Measurements from ENCODE around the gene ACSS1. TPM values are rescaled to one million over a fixed set of nuclear protein-coding genes. Genes with fewer than 3 reads are reported as not detected.
A peak's percentile ranks its signal among the peaks of the same experiment; 100 is the strongest.

Gene ACSS1
- total RNA-seq, 1 donor from 2014 or later, result not detected

GRCh38 chr20:25078662-25079061 lies 20.7 kb upstream of the ACSS1 start:
- Histone ChIP-seq H3K27me3 (peaks cover 100% of the 10 kb centered on the region), H3K9me3 (ENCODE audit: low read depth) (no peaks in the 10 kb centered on the region), H4K20me1 (ENCODE audit: low read depth) (peaks cover 49% of the 10 kb centered on the region), H3K9ac (no peak overlapping the region), H3K4me1 (peaks cover 5% of the 10 kb centered on the region), H3K4me3 (no peak overlapping the region), H3K36me3 (no peaks in the 10 kb centered on the region), H3K79me2 (ENCODE audit: low read depth) (no peaks in the 10 kb centered on the region), H2AFZ (replicated peaks) (no peak overlapping the region), H3F3A (ENCODE audit: low read depth) (peaks cover 14% of the 10 kb centered on the region), H3K4me2 (no peak overlapping the region), H3K27ac (no peak overlapping the region)
- Mint-ChIP-seq H3K9me3 (peaks cover 5% of the 10 kb centered on the region), H3K4me1 (peaks cover 8% of the 10 kb centered on the region), H3K4me3 (no peak overlapping the region), H3K36me3 (no peaks in the 10 kb centered on the region), H3K27ac (no peak overlapping the region), H3K27me3 (ENCODE audit: insufficient read depth, low read depth) (peaks cover 59% of the 10 kb centered on the region)
- TF ChIP-seq EZH2phosphoT487 (IDR thresholded peaks at IDR 0.05) (no peak), CTCF (IDR thresholded peaks at IDR 0.05) (no peak), EZH2 (IDR thresholded peaks at IDR 0.05) (no peak)
- no peak for DNase-seq (ENCODE audit: low spot score)

- H3K4me2 ChIP-seq, result peak overlapping the region; percentile 46
- H4K20me1 ChIP-seq (ENCODE audit: low read depth), result peaks cover 40% of the 10 kb centered on the region
- no peak overlapping the region for H3K27ac Mint-ChIP-seq
- no peaks in the 10 kb centered on the region for H3K36me3 ChIP-seq
- H3K27ac ChIP-seq, result no peak overlapping the region
- peaks cover 5% of the 10 kb centered on the region for H3K4me1 ChIP-seq
- peaks cover 4% of the 10 kb centered on the region for H3F3A ChIP-seq (ENCODE audit: low read depth)
- peaks cover 5% of the 10 kb centered on the region for H3K9me3 Mint-ChIP-seq
- H3K4me1 Mint-ChIP-seq, result peaks cover 5% of the 10 kb centered on the region
- H3K27me3 ChIP-seq, result peaks cover 99% of the 10 kb centered on the region
- no peak overlapping the region for H3K4me3 Mint-ChIP-seq
- peak overlapping the region; percentile 27 for H3K4me3 ChIP-seq
- no peaks in the 10 kb centered on the region for H3K36me3 Mint-ChIP-seq
- H3K9me3 ChIP-seq (ENCODE audit: low read depth), result no peaks in the 10 kb centered on the region
- no peak for TF ChIP-seq CTCF (IDR thresholded peaks at IDR 0.05)
- TF ChIP-seq EZH2 (IDR thresholded peaks at IDR 0.05), result peak; percentile 79
- no peak for TF ChIP-seq EZH2phosphoT487 (IDR thresholded peaks at IDR 0.05)
- H2AFZ ChIP-seq (replicated peaks), result no peak overlapping the region
- peaks cover 50% of the 10 kb centered on the region for H3K27me3 Mint-ChIP-seq (ENCODE audit: insufficient read depth, low read depth)
- no peak overlapping the region for H3K9ac ChIP-seq
- no peaks in the 10 kb centered on the region for H3K79me2 ChIP-seq (ENCODE audit: low read depth)
- peak; percentile 57 for DNase-seq (ENCODE audit: low spot score)
Measured at GRCh38 chr20:25077610-25078169, 19.8 kb upstream of the ACSS1 start.

- no peaks in the 10 kb centered on the region for H3K36me3 Mint-ChIP-seq
- Histone ChIP-seq H3K27me3 (peaks cover 99% of the 10 kb centered on the region), H4K20me1 (ENCODE audit: low read depth) (peaks cover 33% of the 10 kb centered on the region), H3K4me3 (peak overlapping the region; percentile 27), H3K9me3 (ENCODE audit: low read depth) (no peaks in the 10 kb centered on the region), H3K79me2 (ENCODE audit: low read depth) (no peaks in the 10 kb centered on the region), H3K9ac (no peak overlapping the region), H3K27ac (no peak overlapping the region), H3K4me2 (peak overlapping the region; percentile 46), H3K4me1 (peaks cover 5% of the 10 kb centered on the region), H3F3A (ENCODE audit: low read depth) (no peaks in the 10 kb centered on the region), H3K36me3 (no peaks in the 10 kb centered on the region), H2AFZ (replicated peaks) (no peak overlapping the region)
- no peak overlapping the region for H3K27ac Mint-ChIP-seq
- DNase-seq (ENCODE audit: low spot score), result peak; percentile 27
- peaks cover 5% of the 10 kb centered on the region for H3K9me3 Mint-ChIP-seq
- no peaks in the 10 kb centered on the region for H3K4me1 Mint-ChIP-seq
- TF ChIP-seq EZH2phosphoT487 (IDR thresholded peaks at IDR 0.05), result no peak
- no peak for TF ChIP-seq EZH2 (IDR thresholded peaks at IDR 0.05)
- TF ChIP-seq CTCF (IDR thresholded peaks at IDR 0.05), result peak; percentile 8
- peak overlapping the region; percentile 5 for H3K4me3 Mint-ChIP-seq
- peaks cover 44% of the 10 kb centered on the region for H3K27me3 Mint-ChIP-seq (ENCODE audit: insufficient read depth, low read depth)
Measured at GRCh38 chr20:25076731-25077609, 19.0 kb upstream of the ACSS1 start.

All from neural progenitor cell (in vitro differentiated cells).